Fibroblast of lung (primary cell): ENCODE data around the gene PNKP. TPM values are rescaled to one million over a fixed set of nuclear protein-coding genes. Genes with fewer than 3 reads are reported as not detected.

Source experiments
- DNase-seq, 2 donors: peaks; one replicate each; pipeline versions ENCODE4 v3.0.0 to v3.0.0-alpha.2; 2010; ENCODE audit warnings: low read depth in 2 of 2
- H2AFZ ChIP-seq: 2 replicates; pipeline ENCODE4 v1.5.1; 2012; ENCODE audit warnings: low read length, control low read depth, inconsistent platforms
- H3K27ac ChIP-seq: 2 replicates; pipeline ENCODE4 v1.5.1; 2011; ENCODE audit warnings: low read length, control low read depth; ENCODE audit not compliant: insufficient read depth
- H3K27me3 ChIP-seq: 2 replicates; pipeline ENCODE4 v1.5.1; 2011; ENCODE audit warnings: mild to moderate bottlenecking, low read length; ENCODE audit not compliant: control insufficient read depth, insufficient read depth
- H3K36me3 ChIP-seq: 2 replicates; pipeline ENCODE4 v1.5.1; 2011; ENCODE audit warnings: low read length; ENCODE audit not compliant: control insufficient read depth, insufficient read depth
- H3K4me1 ChIP-seq: 2 replicates; pipeline ENCODE4 v1.5.1; 2011; ENCODE audit warnings: low read length; ENCODE audit not compliant: control insufficient read depth, insufficient read depth; ENCODE audit errors: extremely low read depth
- H3K4me2 ChIP-seq: 2 replicates; pipeline ENCODE4 v1.5.1; 2011; ENCODE audit warnings: low read length, control low read depth; ENCODE audit not compliant: insufficient read depth; ENCODE audit errors: extremely low read depth
- H3K4me3 ChIP-seq, 4 experiments: fragments of 200-600 bp in 1 of 4; sonication (generic) in 1 of 4; replicated peaks in 1 of 4; 2 replicates each; pipeline ENCODE4 v1.5.1; 2011 to 2016; ENCODE audit warnings: low read length in 4 of 4, low read depth in 3 of 4, mild to moderate bottlenecking in 3 of 4, control low read depth in 2 of 4, inconsistent platforms in 1 of 4, mixed read lengths in 1 of 4; ENCODE audit not compliant: insufficient read depth in 1 of 4; ENCODE audit errors: control extremely low read depth in 1 of 4
- H3K79me2 ChIP-seq: 2 replicates; pipeline ENCODE4 v1.5.1; 2012; ENCODE audit warnings: mild to moderate bottlenecking, low read length, inconsistent platforms; ENCODE audit not compliant: control insufficient read depth, insufficient read depth
- H3K9ac ChIP-seq: 2 replicates; pipeline ENCODE4 v1.5.1; 2011; ENCODE audit warnings: mild to moderate bottlenecking, low read length, control low read depth; ENCODE audit not compliant: insufficient read depth
- H3K9me3 ChIP-seq: 2 replicates; pipeline ENCODE4 v1.5.1; 2012; ENCODE audit warnings: low read depth, low read length; ENCODE audit not compliant: control insufficient read depth, insufficient read depth
- H4K20me1 ChIP-seq: 2 replicates; pipeline ENCODE4 v1.5.1; 2011; ENCODE audit warnings: low read length; ENCODE audit not compliant: control insufficient read depth, insufficient read depth; ENCODE audit errors: extremely low read depth
- CTCF ChIP-seq, 2 donors: IDR thresholded peaks in 1 of 2; conservative IDR thresholded peaks in 1 of 2; 1 replicate in 1 of 2; 2 replicates in 1 of 2; pipeline ENCODE4 v1.5.1; 2011 to 2012; ENCODE audit warnings: low read length in 2 of 2, control low read depth in 1 of 2, inconsistent platforms in 1 of 2, low read depth in 1 of 2, mild to moderate bottlenecking in 1 of 2
- EZH2 ChIP-seq: IDR thresholded peaks from 2 replicates; pipeline ENCODE4 v1.5.1; 2012; ENCODE audit warnings: low read length, control low read depth, mild to moderate bottlenecking; ENCODE audit errors: missing control alignments
- polyA plus RNA-seq, 2 donors: library from polyadenylated mRNA; depleted of rRNA in 1 of 2; stranded (reverse) in 1 of 2; unstranded in 1 of 2; fragments of >200 nt; gene quantifications; 2 replicates each; pipeline ENCODE4 v1.2.1, GENCODE V29; 2011 to 2012; ENCODE audit warnings: missing spikeins in 1 of 2
- total RNA-seq: library from RNA; depleted of rRNA; stranded (reverse); fragments of >200 nt; gene quantifications from 2 replicates; pipeline ENCODE4 v1.2.1, GENCODE V29; 2014

PNKP gene
- total and polyA plus RNA-seq, 2 donors (not counting 1 experiment from before 2014, with no cell fraction given), result 11.0 to 32.9 TPM

GRCh38 chr19:49832556-49832955 is 34.8 kb downstream of the PNKP start:
- TF ChIP-seq EZH2 (no peak), CTCF (conservative IDR thresholded peaks at IDR 0.05 in 1 of 2, IDR thresholded peaks at IDR 0.05 in 1 of 2; ENCODE audit: low read depth in 1 of 2, low read length in 2 of 2) (no peak)
- no peak overlapping the region for H3K4me3 ChIP-seq
- no peaks in the 10 kb centered on the region for H4K20me1 ChIP-seq
- no peaks in the 10 kb centered on the region for H3K27me3 ChIP-seq
- H3K79me2 ChIP-seq, result no peaks in the 10 kb centered on the region
- H3K27ac ChIP-seq, result no peak overlapping the region
- H3K4me2 ChIP-seq, result no peak overlapping the region
- H3K4me1 ChIP-seq, result no peaks in the 10 kb centered on the region
- peaks cover 22% of the 10 kb centered on the region for H3K36me3 ChIP-seq
- H3K9ac ChIP-seq, result no peak overlapping the region
- H2AFZ ChIP-seq, result no peak overlapping the region
- no peak for DNase-seq
- no peaks in the 10 kb centered on the region for H3K9me3 ChIP-seq

GRCh38 chr19:49831592-49831991 is 35.8 kb downstream of the PNKP start:
- Histone ChIP-seq H3K9ac (no peak overlapping the region), H4K20me1 (no peaks in the 10 kb centered on the region), H3K27ac (no peak overlapping the region), H3K4me3 (no peak overlapping the region), H3K4me2 (no peak overlapping the region), H3K36me3 (peaks cover 21% of the 10 kb centered on the region), H3K9me3 (no peaks in the 10 kb centered on the region), H2AFZ (no peak overlapping the region), H3K27me3 (no peaks in the 10 kb centered on the region), H3K4me1 (no peaks in the 10 kb centered on the region), H3K79me2 (no peaks in the 10 kb centered on the region)
- no peak for DNase-seq
- TF ChIP-seq EZH2 (no peak), CTCF (conservative IDR thresholded peaks at IDR 0.05 in 1 of 2, IDR thresholded peaks at IDR 0.05 in 1 of 2; ENCODE audit: low read depth in 1 of 2, low read length in 2 of 2) (no peak)

GRCh38 chr19:49830766-49831165 is 36.6 kb downstream of the PNKP start:
- DNase-seq, result no peak
- Histone ChIP-seq H3K9me3 (no peaks in the 10 kb centered on the region), H4K20me1 (no peaks in the 10 kb centered on the region), H3K36me3 (peaks cover 18% of the 10 kb centered on the region), H3K4me2 (no peak overlapping the region), H2AFZ (no peak overlapping the region), H3K4me1 (no peaks in the 10 kb centered on the region), H3K27me3 (no peaks in the 10 kb centered on the region), H3K4me3 (no peak overlapping the region), H3K79me2 (no peaks in the 10 kb centered on the region), H3K9ac (no peak overlapping the region), H3K27ac (no peak overlapping the region)
- no peak for TF ChIP-seq CTCF (conservative IDR thresholded peaks at IDR 0.05 in 1 of 2, IDR thresholded peaks at IDR 0.05 in 1 of 2; ENCODE audit: low read depth in 1 of 2, low read length in 2 of 2)
- TF ChIP-seq EZH2, result no peak
